NCI-H510A (cell line): Measurements from ENCODE around the gene NALCN.
A peak's percentile ranks its signal among the peaks of the same experiment; 100 is the strongest.

ENCODE experiments used
- DNase-seq: peaks from one replicate; lab custom pipeline; 2025; lab: John Stamatoyannopoulos, UW

NALCN gene

DNA sequence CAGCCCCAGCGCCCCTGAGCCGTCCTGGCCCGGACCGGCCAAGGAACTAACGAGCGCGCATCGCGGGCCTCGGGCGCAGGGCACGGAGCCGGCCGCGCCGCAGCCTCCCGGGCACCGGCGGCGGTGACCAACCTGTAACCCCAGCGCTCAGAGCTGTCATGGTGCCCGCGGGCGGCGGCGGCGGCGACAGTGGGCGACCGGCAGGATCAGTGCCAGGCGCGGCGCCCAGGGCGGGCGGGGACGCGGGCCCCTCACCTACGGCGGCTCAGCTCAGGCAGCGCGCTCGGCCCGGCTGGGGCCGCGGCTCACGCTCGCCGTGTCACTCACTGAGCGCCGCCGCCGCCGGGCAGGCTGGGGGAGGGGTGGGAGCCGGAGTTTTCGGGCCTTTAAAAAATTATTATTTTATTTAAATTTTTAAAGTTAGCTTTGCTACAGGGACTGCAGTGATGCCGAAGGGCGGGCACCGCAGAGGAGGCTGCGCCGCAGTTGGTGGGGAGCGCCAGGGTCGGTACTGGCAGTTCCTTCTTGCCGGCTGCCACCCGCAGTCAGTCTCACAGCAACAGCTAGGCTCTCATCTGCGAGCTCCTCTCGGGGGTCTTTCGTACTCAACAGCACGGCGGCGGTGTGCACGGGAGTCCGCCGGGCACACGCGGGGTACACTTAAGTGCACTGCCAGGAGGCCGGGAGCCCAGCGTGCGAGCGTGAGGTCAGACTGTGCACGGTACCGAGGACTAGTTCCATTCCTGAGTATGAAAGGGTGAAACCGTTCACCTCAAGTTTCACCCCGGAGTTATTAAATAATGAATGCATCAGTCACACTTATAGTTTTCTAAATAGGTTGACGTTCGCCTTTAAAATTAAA lies at the start of gene NALCN:
Gene NALCN (minus strand): TSS at position 328 of the 862 bp plus-strand sequence. CDS start 17,382 bp downstream, outside the sequence.
- DNase-seq, result peak; percentile 1

DNA sequence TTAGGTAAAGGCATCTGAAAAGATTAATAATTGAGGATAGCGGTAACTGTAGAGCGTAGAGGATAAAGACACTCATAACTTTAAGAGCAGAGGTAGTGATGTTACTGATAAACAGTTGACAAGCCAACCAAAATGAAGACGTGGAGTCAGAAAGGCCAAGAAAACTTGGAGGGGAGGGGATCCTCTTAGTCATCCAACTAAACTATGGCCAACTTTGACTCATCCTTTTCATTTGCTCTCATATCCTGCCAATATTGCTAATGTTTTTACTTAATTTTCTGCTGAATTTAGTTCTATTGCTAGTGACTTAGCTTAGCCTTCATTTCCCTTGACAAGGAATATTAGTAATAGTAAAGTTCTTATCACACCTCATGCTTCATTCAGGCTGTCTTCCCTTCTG lies 49.6 kb upstream of the NALCN start:
- no peak for DNase-seq

DNA sequence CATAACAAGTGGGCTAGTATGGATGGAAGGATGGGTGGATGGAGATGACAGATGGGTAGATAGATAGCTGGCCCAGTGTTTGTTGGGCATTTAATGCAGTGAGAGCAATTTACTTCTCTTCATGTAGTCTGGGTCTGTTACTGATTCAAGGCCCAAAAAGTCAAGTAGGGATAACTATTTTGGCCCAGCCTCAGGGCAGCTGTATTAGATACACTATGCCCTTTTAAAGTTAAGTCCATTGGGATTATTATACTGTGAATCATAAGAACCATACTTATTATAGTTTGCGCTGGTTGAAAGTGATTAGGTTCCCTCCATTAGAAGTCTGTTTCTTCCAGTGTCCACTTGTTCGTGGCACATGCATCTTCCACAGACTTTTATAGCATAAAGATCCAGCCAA lies 40.9 kb upstream of the NALCN start:
- DNase-seq, result no peak

DNA sequence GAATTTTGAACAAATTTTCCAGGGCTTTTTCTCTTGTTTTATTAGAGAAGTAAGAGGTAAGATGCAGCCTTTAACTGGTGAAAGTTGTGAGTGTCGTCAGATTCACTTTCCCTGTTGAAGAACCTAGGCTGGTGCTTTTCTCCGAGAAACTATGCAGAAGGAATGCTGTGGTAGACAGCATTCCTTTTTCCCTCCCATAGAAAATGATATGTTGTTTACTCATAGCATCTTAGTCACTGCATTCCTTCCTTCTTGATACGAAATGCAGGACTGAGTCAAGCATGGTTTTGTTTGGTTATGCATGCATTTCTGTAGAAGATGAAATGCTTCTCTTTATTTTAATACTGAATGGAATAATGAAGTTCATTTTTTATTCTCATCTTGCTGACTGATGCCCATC lies 39.6 kb upstream of the NALCN start:
- no peak for DNase-seq

DNA sequence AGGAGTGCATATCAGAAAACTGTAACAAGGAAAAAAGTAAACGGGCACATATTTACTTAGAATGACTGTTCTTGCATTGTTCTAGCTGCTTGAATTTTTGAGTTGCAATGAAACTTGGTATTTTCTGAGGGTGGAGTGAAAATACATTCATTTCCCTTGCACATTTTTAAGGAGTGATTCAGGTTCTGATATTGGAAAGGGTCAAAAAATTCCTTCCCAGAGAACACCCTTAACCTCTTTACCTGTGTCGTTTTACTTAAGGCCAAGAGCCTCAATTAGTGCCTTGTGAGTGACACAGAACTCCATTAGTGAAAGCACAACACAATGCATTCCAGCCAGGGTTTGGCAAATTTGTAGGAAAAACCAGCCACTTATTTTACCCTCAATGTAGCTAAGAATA lies 38.5 kb upstream of the NALCN start:
- DNase-seq, result no peak

DNA sequence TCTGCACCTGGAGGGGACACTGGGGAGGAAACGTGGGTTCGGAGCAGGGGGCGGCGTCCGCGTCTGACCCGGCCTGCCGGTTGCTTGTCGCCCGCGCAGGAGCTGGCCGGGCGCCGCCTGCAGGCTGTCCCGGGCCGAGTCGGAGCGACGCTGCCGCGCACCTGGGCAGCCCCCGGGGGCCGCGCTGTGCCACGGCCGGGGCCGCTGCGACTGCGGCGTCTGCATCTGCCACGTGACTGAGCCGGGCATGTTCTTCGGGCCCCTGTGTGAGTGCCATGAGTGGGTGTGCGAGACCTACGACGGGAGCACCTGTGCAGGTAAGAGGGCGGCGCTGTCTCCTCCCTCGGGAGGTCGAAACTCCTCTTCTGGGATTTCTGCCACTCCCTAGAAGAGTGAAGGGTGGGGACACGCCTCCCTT lies 37.5 kb upstream of the NALCN start:
- peak; percentile 21 for DNase-seq

DNA sequence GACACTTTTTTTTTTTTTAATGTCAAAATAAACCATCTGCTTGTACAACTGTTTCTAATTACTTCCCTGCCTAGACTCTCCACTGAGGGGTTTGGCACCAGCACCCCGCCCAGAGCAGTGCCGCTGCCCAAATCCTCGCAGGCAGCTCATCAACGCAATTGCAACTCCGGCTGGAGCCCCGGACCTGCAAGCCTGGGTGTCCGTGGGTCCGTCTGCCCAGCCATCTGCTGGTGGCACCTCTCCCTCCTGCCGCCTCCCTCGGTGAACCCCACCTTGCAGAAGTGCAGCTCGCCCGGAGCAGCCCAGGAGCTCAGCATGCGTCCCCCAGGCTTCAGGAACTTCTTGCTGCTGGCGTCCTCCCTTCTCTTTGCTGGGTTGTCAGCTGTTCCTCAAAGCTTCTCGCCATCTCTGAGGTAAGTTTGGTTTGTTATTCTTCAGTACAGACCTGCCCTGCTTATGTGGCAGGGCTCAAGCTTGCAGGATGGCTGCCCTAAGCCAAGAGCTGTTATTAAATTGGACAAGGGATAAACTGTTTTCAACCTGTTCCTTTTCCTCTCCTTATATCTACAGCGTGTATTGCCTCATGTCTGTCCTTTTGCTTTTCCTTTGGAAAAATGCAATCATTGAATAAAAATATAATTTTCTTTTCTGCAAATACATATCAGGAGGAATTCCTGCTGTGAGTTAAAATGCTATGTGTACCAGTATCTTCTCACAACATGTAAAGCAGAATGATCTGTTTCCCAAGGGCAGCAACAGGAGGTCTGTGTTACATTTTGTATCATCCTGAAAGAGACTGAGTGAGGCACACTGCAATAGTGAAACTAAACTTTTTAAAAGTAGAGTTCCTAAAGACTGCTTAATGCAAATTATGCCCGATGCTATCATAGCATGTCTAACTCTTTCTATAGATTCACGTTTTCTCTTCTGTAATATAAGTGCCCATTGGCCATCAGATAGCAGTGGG lies 36.5 kb upstream of the NALCN start, which contains the start of gene ITGBL1:
Gene ITGBL1 (plus strand): TSS at position 157 of the 967 bp plus-strand sequence. CDS start 159 bp downstream, at position 316.
- DNase-seq, result no peak

DNA sequence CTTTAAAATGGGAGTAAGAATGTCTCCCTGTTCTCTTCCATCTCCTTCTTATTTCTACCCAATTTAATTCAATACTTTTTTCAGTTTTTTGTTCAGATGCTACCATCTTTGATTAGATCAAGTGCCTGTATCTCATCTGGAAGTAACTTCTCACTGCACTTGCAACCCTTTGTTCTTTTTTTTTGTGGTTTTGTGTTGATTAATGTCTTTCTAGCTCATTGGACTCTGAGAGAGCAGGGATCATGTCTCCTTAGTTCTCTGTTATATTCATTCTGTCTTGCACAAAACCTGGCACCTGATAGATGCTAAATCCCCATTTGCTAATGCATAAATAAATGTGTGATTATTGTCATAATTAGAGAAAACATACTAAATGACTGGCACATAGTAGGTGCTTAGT lies 35.3 kb upstream of the NALCN start:
- DNase-seq, result no peak

DNA sequence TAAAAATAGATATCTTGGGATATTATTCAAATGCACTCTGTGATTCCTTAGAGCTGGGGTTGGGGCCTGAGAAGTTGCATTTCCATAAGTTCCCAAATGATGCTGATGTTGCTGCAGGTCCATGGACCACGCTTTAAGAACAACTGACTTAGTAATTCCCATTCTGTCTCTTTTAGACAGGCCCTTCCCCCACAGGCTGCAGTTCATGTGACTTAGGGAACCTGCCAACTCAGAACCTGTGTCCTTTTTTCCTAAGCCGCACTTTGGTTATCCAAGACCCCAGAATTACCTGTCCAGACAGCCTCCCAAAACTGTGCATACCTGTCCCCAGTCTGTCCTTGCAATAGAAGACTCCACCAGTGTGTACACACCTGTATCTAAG lies 34.4 kb upstream of the NALCN start:
- no peak for DNase-seq

DNA sequence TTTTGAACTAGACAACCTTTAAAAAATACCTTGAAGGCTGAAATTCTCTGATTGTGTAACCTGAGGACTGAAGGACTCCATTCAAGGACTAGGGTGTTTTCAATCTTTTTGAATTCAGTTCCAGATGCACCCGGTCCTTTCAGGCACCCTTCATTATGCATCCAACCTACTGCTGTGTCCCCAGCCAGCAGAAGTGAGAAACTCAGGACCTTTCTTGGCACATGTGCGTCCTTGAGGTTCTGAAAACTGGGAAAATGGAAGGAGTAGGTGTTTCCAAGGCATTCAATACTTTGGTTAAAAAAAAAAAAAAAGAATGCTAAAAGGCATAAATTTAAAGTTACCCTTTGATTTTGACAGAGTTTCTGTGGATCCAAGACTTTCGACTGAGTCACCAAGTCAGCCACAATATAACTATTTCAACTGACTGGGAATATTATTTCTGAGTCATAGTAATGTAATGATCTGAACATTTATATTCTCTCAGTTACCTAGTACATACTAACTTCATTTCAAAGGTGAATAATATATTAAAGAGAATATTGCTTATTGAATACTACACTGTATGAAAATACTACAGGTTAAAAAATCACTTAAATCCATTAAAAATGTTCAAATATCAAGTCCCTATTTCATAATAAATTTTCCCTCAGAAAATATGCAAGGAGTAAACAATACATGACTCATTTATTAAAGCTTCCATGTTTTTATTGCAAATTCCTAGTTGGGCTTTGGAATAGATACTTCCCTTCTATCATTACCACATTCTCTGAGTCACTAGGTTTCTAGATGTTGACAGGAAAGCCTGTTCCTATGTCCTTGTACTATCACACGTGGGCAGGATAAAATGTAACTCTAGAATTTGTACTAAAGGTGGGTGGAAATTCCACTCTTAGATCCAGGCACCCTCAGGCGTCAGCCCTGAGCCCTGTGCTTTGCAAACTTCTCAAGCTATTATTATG lies 33.8 kb upstream of the NALCN start:
- DNase-seq, result no peak

DNA sequence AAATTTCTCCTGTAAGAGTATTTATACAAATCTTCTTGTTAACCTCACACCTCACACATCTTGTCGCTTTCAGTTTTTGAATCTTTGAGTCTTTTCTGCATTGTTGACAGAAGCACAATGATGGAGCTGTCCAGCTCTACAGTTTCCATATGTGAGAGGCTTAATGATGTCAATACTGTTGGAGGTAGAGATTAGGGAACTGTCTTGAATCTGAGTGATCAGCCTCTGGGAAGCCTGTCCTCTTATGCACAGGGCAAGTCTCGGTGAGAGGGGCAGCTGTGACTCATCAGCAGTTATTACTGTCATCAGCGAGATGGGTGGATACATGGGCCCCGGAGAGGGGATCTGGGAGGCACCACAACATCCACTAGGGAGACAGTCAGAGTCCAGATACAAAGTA lies 31.5 kb upstream of the NALCN start:
- DNase-seq, result no peak

DNA sequence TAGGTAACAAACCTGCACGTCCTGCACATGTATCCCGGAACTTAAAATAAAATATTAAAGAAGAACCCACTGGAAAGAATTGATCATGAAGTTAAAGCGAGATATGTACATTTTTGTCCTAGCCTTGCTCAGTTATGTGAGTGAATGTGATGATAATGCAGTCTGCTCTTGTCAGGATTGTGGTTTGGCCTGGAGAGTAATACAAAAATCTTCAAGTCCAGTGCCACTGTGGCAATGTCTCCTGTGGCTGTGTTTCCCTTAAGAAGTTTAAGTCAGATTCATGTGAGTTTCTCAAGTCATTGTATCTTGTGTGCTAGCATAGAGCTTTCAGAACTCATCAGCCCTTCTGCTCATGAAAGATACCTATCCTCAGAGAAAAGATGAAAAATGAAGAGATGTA lies 18.2 kb upstream of the NALCN start:
- no peak for DNase-seq

DNA sequence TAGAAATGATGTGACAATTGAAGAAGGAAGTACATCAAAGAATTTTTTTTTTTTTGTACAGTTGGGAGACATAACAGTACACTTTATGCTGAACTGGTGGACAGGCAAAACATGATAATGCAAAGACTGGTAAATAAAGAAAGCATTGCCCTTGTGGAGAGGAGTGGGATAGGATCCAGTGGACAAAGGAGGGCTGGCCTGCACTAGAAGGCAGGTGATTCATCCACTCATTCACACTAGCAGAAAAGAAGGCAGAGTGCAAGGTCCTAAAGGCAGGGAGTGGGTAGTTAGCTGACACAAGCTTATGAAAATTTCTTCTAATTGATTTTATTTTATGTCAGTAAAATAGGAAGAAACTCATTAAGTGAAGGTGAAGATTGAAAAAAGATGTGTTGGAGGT lies 17.6 kb upstream of the NALCN start:
- DNase-seq, result no peak

DNA sequence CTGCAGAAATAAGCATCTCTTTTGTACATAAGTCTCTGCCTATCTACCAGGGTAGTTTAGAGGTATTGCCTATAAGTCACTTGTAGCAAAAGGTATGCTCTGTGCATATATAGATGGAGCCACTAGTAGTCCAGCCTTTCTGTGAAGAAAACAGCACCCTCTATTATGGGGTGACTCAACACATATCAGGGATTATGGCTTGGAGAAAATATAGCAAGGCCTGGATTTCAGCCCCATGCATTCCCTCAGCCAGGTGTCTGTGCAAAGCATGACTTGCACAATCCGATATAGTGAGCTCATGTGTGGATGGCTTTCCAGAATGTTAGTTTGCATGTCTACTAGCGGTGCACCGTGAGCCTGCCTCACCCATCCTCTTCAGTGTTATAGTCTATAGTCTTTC lies 13.4 kb upstream of the NALCN start:
- DNase-seq, result no peak

DNA sequence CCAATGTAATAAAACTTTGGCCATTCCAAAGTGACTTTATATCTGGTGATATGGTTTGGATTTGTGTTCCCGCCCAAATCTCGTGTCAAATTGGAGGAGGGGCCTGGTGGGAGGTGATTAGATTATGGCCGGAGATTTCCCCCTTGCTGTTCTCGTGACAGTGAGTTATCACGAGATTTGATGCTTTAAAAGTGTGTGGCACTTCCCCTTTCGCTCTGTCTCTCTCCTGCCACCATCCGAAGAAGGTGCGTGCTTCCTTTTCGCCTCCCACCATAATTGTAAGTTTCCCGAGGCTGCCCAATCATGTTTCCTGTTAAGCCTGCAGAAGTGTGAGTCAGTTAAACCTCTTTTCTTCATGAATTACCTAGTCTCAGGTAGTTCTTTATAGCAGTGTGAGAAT lies 9.3 kb upstream of the NALCN start:
- DNase-seq, result no peak

DNA sequence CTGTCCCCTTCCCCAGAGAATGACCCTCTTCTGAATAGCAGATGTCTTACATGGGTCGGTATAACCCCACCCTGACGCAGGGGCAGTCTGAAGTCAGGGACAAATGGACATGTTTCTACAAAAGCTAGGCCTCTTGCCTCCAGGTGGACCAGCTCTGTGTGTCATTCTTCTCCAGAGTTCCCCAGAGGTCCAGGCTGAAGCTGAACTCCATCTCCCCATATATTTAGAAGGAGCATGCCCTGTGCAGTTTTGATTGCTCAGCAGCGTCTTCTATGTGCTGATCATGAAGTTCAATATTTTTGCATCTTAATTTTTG lies 8.8 kb upstream of the NALCN start:
- DNase-seq, result no peak

DNA sequence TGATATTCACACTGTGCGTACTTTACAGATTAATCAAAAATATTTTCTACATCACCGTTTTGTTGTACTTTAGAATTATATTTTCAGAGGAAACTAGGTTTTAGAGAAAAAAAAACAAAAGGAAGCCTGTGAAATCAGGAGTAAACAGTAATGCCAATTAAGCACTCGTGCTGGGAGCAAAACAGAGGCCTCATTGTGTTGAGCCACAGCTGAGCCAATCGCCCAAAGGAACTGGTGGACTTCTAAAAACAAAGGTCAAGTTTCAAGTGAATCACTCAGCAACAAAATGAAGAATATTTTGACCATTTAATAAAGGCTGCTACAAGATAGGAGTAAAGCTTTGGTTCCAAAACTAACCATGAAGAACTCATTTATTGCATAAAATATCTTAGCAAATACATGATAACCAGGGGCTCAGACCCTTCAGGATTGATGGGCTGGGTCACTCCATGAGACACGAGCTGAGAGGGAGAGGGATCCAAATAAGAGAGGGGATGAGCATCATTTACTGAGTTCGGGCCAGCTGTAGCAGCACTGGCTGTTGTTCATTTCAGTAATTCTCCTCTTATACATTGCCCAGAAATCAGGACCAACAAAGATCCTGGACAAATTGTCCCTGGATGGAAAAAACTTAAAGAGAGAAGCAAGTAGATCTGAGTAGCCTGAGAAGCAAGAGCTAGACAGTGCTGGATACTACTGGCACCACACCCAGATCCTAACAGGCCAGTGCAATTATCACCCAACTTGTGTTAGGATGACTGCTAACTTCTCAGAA lies 8.3 kb upstream of the NALCN start:
- DNase-seq, result no peak

DNA sequence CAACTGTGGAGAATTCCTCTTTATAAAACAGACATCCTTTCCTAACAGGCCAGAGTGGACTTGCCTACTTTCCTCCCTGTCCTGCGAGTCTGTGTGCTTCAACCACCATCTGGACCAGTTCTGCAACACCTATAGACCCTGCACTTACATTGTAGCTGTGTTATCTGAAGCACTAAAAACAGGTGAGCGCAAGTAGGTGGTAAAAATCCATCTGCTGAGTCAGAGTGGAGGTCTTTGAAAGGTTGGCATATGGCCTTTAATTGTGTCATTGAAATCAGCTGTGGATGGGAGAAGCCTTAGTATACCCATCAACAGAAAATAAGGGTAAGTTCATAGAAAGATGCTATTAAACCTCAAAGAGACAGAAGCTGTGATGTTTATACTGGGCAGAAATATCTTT lies 7.6 kb upstream of the NALCN start:
- DNase-seq, result no peak

DNA sequence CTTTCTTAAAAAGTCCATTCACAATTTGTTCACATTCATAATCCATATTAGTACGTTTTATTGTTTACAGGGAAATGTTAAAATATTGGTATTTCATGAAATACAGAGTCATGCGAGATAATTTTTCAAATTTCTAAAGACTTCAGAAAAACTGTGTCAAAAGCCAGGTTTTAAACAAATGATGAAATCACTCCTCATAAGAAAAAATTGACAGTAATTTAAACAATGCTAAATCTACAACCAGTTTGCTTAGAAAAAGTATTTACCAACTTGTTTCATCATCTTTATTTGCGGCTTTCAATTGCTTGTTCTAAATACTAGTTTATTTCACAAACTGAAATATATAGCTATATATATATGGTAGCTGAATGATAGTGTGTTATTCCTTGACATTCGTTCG lies 1.2 kb upstream of the NALCN start:
- no peak for DNase-seq

DNA sequence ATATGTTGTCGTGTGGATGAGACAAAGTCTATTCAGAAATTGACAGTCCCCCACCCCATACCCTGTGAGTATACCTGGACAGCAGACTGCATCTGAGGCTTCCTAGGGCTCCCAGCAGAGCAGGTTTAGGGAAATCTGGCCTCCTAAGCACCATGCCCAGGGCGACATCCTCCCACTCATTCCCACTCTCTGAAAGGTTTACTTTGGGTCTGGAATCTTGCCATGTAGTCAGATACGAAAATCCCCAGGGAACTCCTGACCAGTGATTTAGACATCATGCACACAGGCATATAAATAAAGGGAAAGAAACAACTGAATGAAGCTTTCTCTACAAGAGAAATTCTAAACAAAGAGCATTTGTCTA lies 717 bp upstream of the NALCN start:
- no peak for DNase-seq
